ENCODE results near the gene GCK. TPM values are rescaled to one million over a fixed set of nuclear protein-coding genes. Genes with fewer than 3 reads are reported as not detected.

GCK gene
- total and polyA plus RNA-seq, 2 of the 13 experiments (the other 11 are each of a cell fraction or from before 2014, with no cell fraction given), result not detected

DNA sequence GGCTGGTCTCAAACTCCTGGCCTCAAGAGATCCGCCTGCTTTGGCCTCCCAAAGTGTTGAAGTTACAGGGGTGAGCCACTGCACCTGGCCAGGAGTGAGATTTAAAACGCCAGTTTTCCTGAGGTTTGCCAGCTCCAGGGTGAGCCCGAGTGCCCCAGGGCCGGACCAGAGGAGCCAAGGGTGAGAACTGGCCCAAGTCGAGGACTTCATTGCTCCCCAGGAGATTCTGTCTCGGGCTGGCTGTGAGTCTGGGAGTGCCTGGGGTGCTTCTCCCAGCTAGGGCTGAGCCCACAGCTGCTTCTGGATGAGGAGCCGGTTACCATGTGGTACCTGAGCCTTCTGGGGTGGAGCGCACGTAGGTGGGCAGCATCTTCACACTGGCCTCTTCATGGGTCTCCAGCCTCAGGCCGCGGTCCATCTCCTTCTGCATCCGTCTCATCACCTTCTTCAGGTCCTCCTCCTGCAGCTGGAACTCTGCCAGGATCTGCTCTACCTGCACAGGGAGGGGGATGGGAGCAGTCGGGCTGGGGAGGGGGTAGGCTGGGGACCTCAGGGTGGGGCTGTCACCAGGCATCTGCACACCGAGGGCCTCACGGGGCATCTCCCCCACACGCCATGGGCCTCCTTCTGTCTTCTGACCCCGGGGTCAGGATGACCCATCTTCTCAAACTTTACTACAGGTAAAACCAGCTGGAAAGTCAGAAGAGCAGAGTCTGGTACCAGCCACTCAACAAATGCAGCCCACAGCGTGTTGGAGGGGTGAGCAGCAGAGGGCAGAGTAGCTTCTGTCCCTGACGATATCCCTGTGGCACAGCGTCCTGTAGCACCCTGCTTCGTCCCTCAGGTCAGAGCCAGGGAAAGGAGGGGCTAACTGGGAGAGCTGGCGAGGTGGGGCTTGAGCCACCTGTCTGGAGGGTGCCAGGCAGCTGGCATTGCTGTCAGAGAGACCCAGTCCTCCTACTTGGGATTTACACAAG, 36.0 kb downstream of the GCK start:
- DNase-seq (ENCODE audit: low spot score), result no peak
- TF ChIP-seq STAG1 (CRISPR knock-in tag; IDR thresholded peaks at IDR 0.05) (0 out of 2 replicates have a peak, but pooled peaks have one; percentile 5), RERE (CRISPR knock-in tag; IDR thresholded peaks at IDR 0.05; ENCODE audit: low read depth) (no peak)
- TF ChIP-seq, protein P1, sequence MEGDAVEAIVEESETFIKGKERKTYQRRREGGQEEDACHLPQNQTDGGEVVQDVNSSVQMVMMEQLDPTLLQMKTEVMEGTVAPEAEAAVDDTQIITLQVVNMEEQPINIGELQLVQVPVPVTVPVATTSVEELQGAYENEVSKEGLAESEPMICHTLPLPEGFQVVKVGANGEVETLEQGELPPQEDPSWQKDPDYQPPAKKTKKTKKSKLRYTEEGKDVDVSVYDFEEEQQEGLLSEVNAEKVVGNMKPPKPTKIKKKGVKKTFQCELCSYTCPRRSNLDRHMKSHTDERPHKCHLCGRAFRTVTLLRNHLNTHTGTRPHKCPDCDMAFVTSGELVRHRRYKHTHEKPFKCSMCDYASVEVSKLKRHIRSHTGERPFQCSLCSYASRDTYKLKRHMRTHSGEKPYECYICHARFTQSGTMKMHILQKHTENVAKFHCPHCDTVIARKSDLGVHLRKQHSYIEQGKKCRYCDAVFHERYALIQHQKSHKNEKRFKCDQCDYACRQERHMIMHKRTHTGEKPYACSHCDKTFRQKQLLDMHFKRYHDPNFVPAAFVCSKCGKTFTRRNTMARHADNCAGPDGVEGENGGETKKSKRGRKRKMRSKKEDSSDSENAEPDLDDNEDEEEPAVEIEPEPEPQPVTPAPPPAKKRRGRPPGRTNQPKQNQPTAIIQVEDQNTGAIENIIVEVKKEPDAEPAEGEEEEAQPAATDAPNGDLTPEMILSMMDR (CRISPR knock-in tag; IDR thresholded peaks at IDR 0.05), result peak; percentile 24; the same call in 1 of the 2 replicates
- Histone ChIP-seq H3K9ac (ENCODE audit: insufficient read depth, low read depth, low read length) (no peak overlapping the region), H3K27me3 (ENCODE audit: control insufficient read depth in 1 of 2, insufficient read depth in 2 of 2, low read length in 2 of 2) (peaks cover 2 to 49% of the 10 kb centered on the region in 2 experiments; a peak in 3 of 5 replicates), H2AFZ (ENCODE audit: low read length) (no peak overlapping the region), H4K20me1 (ENCODE audit: insufficient read depth, low read length) (no peaks in the 10 kb centered on the region), H3K9me3 (ENCODE audit: low read length) (no peaks in the 10 kb centered on the region), H3K4me3 (replicated peaks in 1 of 3; ENCODE audit: insufficient read depth in 1 of 3, low read depth in 2 of 3, low read length in 3 of 3) (no peak overlapping the region), H3K27ac (ENCODE audit: extremely low read length, insufficient read depth, low read length) (no peak overlapping the region), H3K36me3 (replicated peaks in 1 of 2; ENCODE audit: control insufficient read depth in 1 of 2, insufficient read depth in 2 of 2, low read length in 2 of 2) (no peaks in the 10 kb centered on the region), H3K79me2 (ENCODE audit: insufficient read depth, low read length) (no peaks in the 10 kb centered on the region), H3K4me2 (ENCODE audit: low read depth, low read length) (no peak overlapping the region), H3K4me1 (ENCODE audit: insufficient read depth, low read length) (peaks cover 9% of the 10 kb centered on the region)
- 20% methylated on average over 5 of the region's 22 CpGs for WGBS (ENCODE audit: low lambda C conversion rate)
- intact Hi-C loops (cut with micrococcal nuclease; ENCODE audit: unreplicated experiment) (no loop called here), in situ Hi-C loops (cut with HindIII; ENCODE audit: extremely low pct_ligation_motif_present, low pct_unique_long_range_greater_than_20kb) (no loop called here)
- BruUV-seq (replicated peaks), result no TSS peak
- ChIA-PET POLR2A (no interaction called here), CTCF (ENCODE audit: low intra/inter-chr PET ratio, low total read pairs) (no interaction called here)
- ATAC-seq, result peak; percentile 65
- FAIRE-seq, result no peak

Data from HepG2 (cell line).